Hepatocyte (in vitro differentiated cells): Measurements from ENCODE around the gene SBF2.

ENCODE experiments used
- EZH2phosphoT487 ChIP-seq: fragments of 200-600 bp; sonication (generic); IDR thresholded peaks from one replicate; pipeline ENCODE4 v1.6.1; 2018; ENCODE audit warnings: antibody characterized with exemption, mild to moderate bottlenecking, low read depth, moderate library complexity; ENCODE audit not compliant: unreplicated experiment, severe bottlenecking
- TF ChIP-seq, protein P1 (sequence below): fragments of 200-600 bp; sonication (generic); IDR thresholded peaks from 2 replicates; pipeline ENCODE4 v1.5.1; 2016; ENCODE audit warnings: antibody characterized with exemption, mild to moderate bottlenecking; ENCODE audit not compliant: poor library complexity

DNA sequence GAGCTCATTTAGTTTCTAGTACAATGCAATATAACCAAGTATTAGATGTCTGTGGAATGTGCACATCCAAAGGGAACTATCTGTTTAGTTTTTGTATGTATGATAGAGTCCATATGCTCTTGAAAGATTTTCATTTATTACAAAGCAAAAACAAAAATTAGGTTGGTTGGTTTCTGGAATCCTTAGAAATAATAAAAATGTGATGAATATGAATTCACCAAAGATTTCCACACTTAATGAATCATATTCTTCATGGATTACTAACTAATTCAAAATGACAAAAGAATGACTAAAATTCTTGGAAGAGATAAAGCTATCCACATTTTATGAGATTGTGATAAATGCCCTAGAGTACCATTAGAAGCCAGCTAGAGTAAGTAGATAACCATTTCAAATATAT, 261.1 kb downstream of the SBF2 start:
- TF ChIP-seq, protein P1, sequence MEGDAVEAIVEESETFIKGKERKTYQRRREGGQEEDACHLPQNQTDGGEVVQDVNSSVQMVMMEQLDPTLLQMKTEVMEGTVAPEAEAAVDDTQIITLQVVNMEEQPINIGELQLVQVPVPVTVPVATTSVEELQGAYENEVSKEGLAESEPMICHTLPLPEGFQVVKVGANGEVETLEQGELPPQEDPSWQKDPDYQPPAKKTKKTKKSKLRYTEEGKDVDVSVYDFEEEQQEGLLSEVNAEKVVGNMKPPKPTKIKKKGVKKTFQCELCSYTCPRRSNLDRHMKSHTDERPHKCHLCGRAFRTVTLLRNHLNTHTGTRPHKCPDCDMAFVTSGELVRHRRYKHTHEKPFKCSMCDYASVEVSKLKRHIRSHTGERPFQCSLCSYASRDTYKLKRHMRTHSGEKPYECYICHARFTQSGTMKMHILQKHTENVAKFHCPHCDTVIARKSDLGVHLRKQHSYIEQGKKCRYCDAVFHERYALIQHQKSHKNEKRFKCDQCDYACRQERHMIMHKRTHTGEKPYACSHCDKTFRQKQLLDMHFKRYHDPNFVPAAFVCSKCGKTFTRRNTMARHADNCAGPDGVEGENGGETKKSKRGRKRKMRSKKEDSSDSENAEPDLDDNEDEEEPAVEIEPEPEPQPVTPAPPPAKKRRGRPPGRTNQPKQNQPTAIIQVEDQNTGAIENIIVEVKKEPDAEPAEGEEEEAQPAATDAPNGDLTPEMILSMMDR = no peak
- TF ChIP-seq EZH2phosphoT487 = no peak
